ENCODE data around the gene GATB.
A peak's percentile ranks its signal among the peaks of the same experiment; 100 is the strongest.

GATB gene

GRCh38 chr4:151671541-151672059, 89.2 kb downstream of the GATB start:
- DNase-seq: no peak

- DNase-seq: no peak
These were observed 90.0 kb downstream of the GATB start for GRCh38 chr4:151670843-151671242.

GRCh38 chr4:151669990-151670389, 90.8 kb downstream of the GATB start:
- no peak for DNase-seq

GRCh38 chr4:151668689-151669402, 92.0 kb downstream of the GATB start:
- no peak for DNase-seq

- DNase-seq: no peak
These were observed 93.1 kb downstream of the GATB start for GRCh38 chr4:151667666-151668065.

GRCh38 chr4:151667048-151667447, 93.8 kb downstream of the GATB start:
- no peak for DNase-seq

- DNase-seq: no peak
These were observed 94.3 kb downstream of the GATB start for GRCh38 chr4:151666501-151666900.

- DNase-seq: no peak
These were observed 95.1 kb downstream of the GATB start for GRCh38 chr4:151665785-151666127.

- DNase-seq: no peak
These were observed 95.6 kb downstream of the GATB start for GRCh38 chr4:151665022-151665784.

- DNase-seq: no peak
These were observed 96.5 kb downstream of the GATB start for GRCh38 chr4:151664289-151664688.

- DNase-seq: no peak
These were observed 97.7 kb downstream of the GATB start for GRCh38 chr4:151663109-151663508.

- DNase-seq: no peak
These were observed 98.9 kb downstream of the GATB start for GRCh38 chr4:151661873-151662272.

GRCh38 chr4:151660676-151661075, 100.1 kb downstream of the GATB start:
- peak; percentile 1 for DNase-seq

- no peak for DNase-seq
These were observed 101.0 kb downstream of the GATB start for GRCh38 chr4:151659601-151660364.

GRCh38 chr4:151658959-151659600, 101.7 kb downstream of the GATB start:
- DNase-seq: no peak

GRCh38 chr4:151657896-151658295, 102.9 kb downstream of the GATB start:
- DNase-seq: no peak

- DNase-seq: no peak
These were observed 104.7 kb downstream of the GATB start for GRCh38 chr4:151656058-151656457.

GRCh38 chr4:151653548-151653918, 107.3 kb downstream of the GATB start:
- DNase-seq: no peak

GRCh38 chr4:151652841-151653547, 107.8 kb downstream of the GATB start:
- no peak for DNase-seq

GRCh38 chr4:151651496-151651895, 109.3 kb downstream of the GATB start:
- DNase-seq: no peak

GRCh38 chr4:151649479-151649878, 111.3 kb downstream of the GATB start:
- DNase-seq: no peak

GRCh38 chr4:151646322-151646721, 114.5 kb downstream of the GATB start:
- DNase-seq: no peak
